NCI-H2196 treated with DMSO at 0.1 percent for 48 hours (cell line): ENCODE results near the gene FOXO3.
"Not testable (repeated sequence)": the region's sequence is repeated elsewhere in the genome, so short reads cannot be mapped to it uniquely, and the experiment has no call there.

ENCODE experiments used
- DNase-seq: peaks from one replicate; lab custom pipeline; 2025; ENCODE audit not compliant: unreplicated experiment; lab: John Stamatoyannopoulos, UW

The FOXO3 gene

GRCh38 chr6:108655806-108656651 lies 95.3 kb downstream of the FOXO3 start:
- DNase-seq = no peak

GRCh38 chr6:108656836-108657235 lies 96.1 kb downstream of the FOXO3 start:
- no peak for DNase-seq

GRCh38 chr6:108658174-108658573 lies 97.5 kb downstream of the FOXO3 start:
- DNase-seq = no peak

GRCh38 chr6:108658785-108659184 lies 98.1 kb downstream of the FOXO3 start:
- DNase-seq = not testable (repeated sequence)

- DNase-seq = no peak
These were observed 99.5 kb downstream of the FOXO3 start for GRCh38 chr6:108660251-108660650.

GRCh38 chr6:108661430-108661829 lies 100.7 kb downstream of the FOXO3 start:
- no peak for DNase-seq

GRCh38 chr6:108661982-108662381 lies 101.3 kb downstream of the FOXO3 start:
- no peak for DNase-seq

GRCh38 chr6:108662702-108663101 lies 102.0 kb downstream of the FOXO3 start:
- no peak for DNase-seq

GRCh38 chr6:108663494-108664064 lies 102.9 kb downstream of the FOXO3 start:
- DNase-seq = not testable (repeated sequence)

GRCh38 chr6:108665495-108666196 lies 104.9 kb downstream of the FOXO3 start:
- DNase-seq = no peak

- DNase-seq = no peak
These were observed 106.0 kb downstream of the FOXO3 start for GRCh38 chr6:108666656-108667260.

GRCh38 chr6:108667993-108668392 lies 107.3 kb downstream of the FOXO3 start:
- no peak for DNase-seq

GRCh38 chr6:108669673-108670072 lies 109.0 kb downstream of the FOXO3 start:
- DNase-seq = no peak

GRCh38 chr6:108671175-108671574 lies 110.5 kb downstream of the FOXO3 start:
- DNase-seq = no peak

- no peak for DNase-seq
These were observed 111.1 kb downstream of the FOXO3 start for GRCh38 chr6:108671790-108672189.

- DNase-seq = no peak
These were observed 111.9 kb downstream of the FOXO3 start for GRCh38 chr6:108672641-108673040.

- no peak for DNase-seq
These were observed 112.4 kb downstream of the FOXO3 start for GRCh38 chr6:108673153-108673552.

- DNase-seq = no peak
These were observed 112.9 kb downstream of the FOXO3 start for GRCh38 chr6:108673602-108674001.

GRCh38 chr6:108675226-108676200 lies 114.8 kb downstream of the FOXO3 start:
- DNase-seq = no peak

GRCh38 chr6:108676555-108676954 lies 115.8 kb downstream of the FOXO3 start:
- no peak for DNase-seq
